ENCODE results near the gene PEX11B. TPM values are rescaled to one million over a fixed set of nuclear protein-coding genes. Genes with fewer than 3 reads are reported as not detected.

Gene PEX11B
- total and polyA plus RNA-seq, 2 of the 4 experiments (the other 2 are of a cell fraction) = 15.4 to 24.3 TPM

GRCh38 chr1:145877923-145878486 lies 40.5 kb downstream of the PEX11B start:
- H4K8ac ChIP-seq (ENCODE audit: low read depth in 2 of 2, low read length in 2 of 2) = no peak overlapping the region
- no peak overlapping the region for H3K27ac ChIP-seq (ENCODE audit: insufficient read depth, low read length)
- H2AFZ ChIP-seq (replicated peaks; ENCODE audit: low read length, poor library complexity) = peak overlapping the region; percentile 71
- no peak overlapping the region for H3K23ac ChIP-seq (ENCODE audit: low read depth, low read length)
- CTCF ChIA-PET = interaction anchor here (1.5 kb wide), 1 partner anchor 14 kb away, joined by 6 read pairs; no protein-coding TSS in a partner anchor
- intact Hi-C loops (cut with micrococcal nuclease) (no loop called here), in situ Hi-C loops (cut with MboI; ENCODE audit: low sequenced_read_pairs) (no loop called here), dilution Hi-C loops (cut with HindIII; ENCODE audit: low sequenced_read_pairs, unreplicated experiment) (no loop called here)
- H3K27me3 ChIP-seq (ENCODE audit: control insufficient read depth, insufficient read depth, low read length) = peaks cover 4% of the 10 kb centered on the region; the same call in 1 of the 2 replicates
- no peak overlapping the region for H2AK9ac ChIP-seq (replicated peaks; ENCODE audit: low read depth, low read length, poor library complexity)
- TF ChIP-seq MAFK (IDR thresholded peaks at IDR 0.05; ENCODE audit: low read depth, low read length) (no peak), BHLHE40 (IDR thresholded peaks at IDR 0.05; ENCODE audit: low read depth, low read length) (no peak), MXI1 (IDR thresholded peaks at IDR 0.05; ENCODE audit: borderline replicate concordance, low read depth, low read length) (no peak), MAZ (IDR thresholded peaks at IDR 0.05; ENCODE audit: borderline replicate concordance, low read depth, low read length) (no peak), POLR2A (IDR thresholded peaks at IDR 0.05; ENCODE audit: low read depth, low read length) (no peak), CEBPB (IDR thresholded peaks at IDR 0.05; ENCODE audit: low read depth, low read length) (no peak), FOS (IDR thresholded peaks at IDR 0.05; ENCODE audit: low read depth, low read length) (no peak), SMC3 (IDR thresholded peaks at IDR 0.05; ENCODE audit: low read depth, low read length) (no peak), RAD21 (IDR thresholded peaks at IDR 0.05; ENCODE audit: low read length) (no peak), USF2 (IDR thresholded peaks at IDR 0.05; ENCODE audit: low read depth, low read length) (no peak)
- no peak overlapping the region for H3K18ac ChIP-seq (ENCODE audit: low read depth, low read length)
- WGBS, 2 experiments (ENCODE audit: extremely low coverage in 2 of 2, insufficient read length in 1 of 2) = 58% methylated on average over 3 of the region's 7 CpGs; no CpG with 5 or more reads in 1 of the 2 experiments
- no peak overlapping the region for H3K9ac ChIP-seq (ENCODE audit: low read depth, low read length)
- no peak overlapping the region for H2BK120ac ChIP-seq (ENCODE audit: low read depth, low read length)
- H3K4me2 ChIP-seq (ENCODE audit: low read depth, low read length) = no peak overlapping the region
- H3K4ac ChIP-seq (ENCODE audit: low read depth, low read length) = no peak overlapping the region; the same call in 1 of the 2 replicates
- no peak overlapping the region for H3K14ac ChIP-seq (replicated peaks; ENCODE audit: low read depth, low read length)
- no peaks in the 10 kb centered on the region for H3K9me1 ChIP-seq (ENCODE audit: insufficient read depth, low read length)
- H2BK20ac ChIP-seq (ENCODE audit: low read depth, low read length) = no peak overlapping the region
- H2BK15ac ChIP-seq (ENCODE audit: low read depth, low read length) = no peak overlapping the region
- H3K4me3 ChIP-seq (ENCODE audit: insufficient read depth, low read depth, low read length) = no peak overlapping the region
- ATAC-seq (ENCODE audit: low read depth) = peak; percentile 29
- no peak overlapping the region for H2AK5ac ChIP-seq (ENCODE audit: low read depth, low read length)
- no peaks in the 10 kb centered on the region for H3K36me3 ChIP-seq (ENCODE audit: control insufficient read depth, insufficient read depth, low read length)
- POLR2A ChIA-PET (ENCODE audit: unreplicated experiment) = no interaction called here
- no peak overlapping the region for H3K56ac ChIP-seq (ENCODE audit: extremely low read depth, insufficient read depth, low read length)
- no peaks in the 10 kb centered on the region for H4K20me1 ChIP-seq (ENCODE audit: insufficient read depth, low read length)
- no peaks in the 10 kb centered on the region for H3K9me3 ChIP-seq (ENCODE audit: control insufficient read depth, insufficient read depth, low read length)
- H4K91ac ChIP-seq (ENCODE audit: insufficient read depth, low read depth, low read length) = no peak overlapping the region
- no peak for DNase-seq
- H3K4me1 ChIP-seq (ENCODE audit: control insufficient read depth, insufficient read depth, low read length) = peaks cover 1% of the 10 kb centered on the region; the same call in 1 of the 2 replicates
- no peak overlapping the region for H2BK5ac ChIP-seq (ENCODE audit: low read depth, low read length, poor library complexity, severe bottlenecking)
- BruUV-seq (replicated peaks) = no TSS peak
- H4K5ac ChIP-seq (ENCODE audit: low read depth, low read length) = no peak overlapping the region
- no peaks in the 10 kb centered on the region for H3K79me1 ChIP-seq (ENCODE audit: low read depth in 1 of 2, low read length in 2 of 2)

Data from IMR-90 (cell line).